GM18870 (cell line): ENCODE data around the gene HARBI1.

ENCODE experiments used
- ATAC-seq: cut with Tn5 transposase; IDR thresholded peaks from one replicate; pipeline ENCODE4 v1.9.1; 2021; ENCODE audit warnings: moderate library complexity; ENCODE audit not compliant: unreplicated experiment

Gene HARBI1

GRCh38 chr11:46555267-46556054, 61.6 kb downstream of the HARBI1 start:
- peak; percentile 51 for ATAC-seq

GRCh38 chr11:46554213-46555147, 62.5 kb downstream of the HARBI1 start:
- ATAC-seq, result no peak

- no peak for ATAC-seq
Measured at GRCh38 chr11:46553814-46554212, 63.2 kb downstream of the HARBI1 start.
